HG03066 (cell line): ENCODE data around the gene MLLT3.

Experiments
- ATAC-seq: cut with Tn5 transposase; IDR thresholded peaks from one replicate; pipeline ENCODE4 v1.9.1; 2021; ENCODE audit warnings: low read depth; ENCODE audit not compliant: unreplicated experiment

The MLLT3 gene

GRCh38 chr9:20441166-20441565, 181.1 kb downstream of the MLLT3 start:
- ATAC-seq: no peak

- no peak for ATAC-seq
These were observed 184.8 kb downstream of the MLLT3 start for GRCh38 chr9:20437476-20437875.

- ATAC-seq: no peak
These were observed 185.7 kb downstream of the MLLT3 start for GRCh38 chr9:20436476-20437195.

GRCh38 chr9:20428976-20429375, 193.3 kb downstream of the MLLT3 start:
- ATAC-seq: no peak

- ATAC-seq: no peak
These were observed 194.9 kb downstream of the MLLT3 start for GRCh38 chr9:20427359-20427758.

- peak; percentile 83 for ATAC-seq
These were observed 196.3 kb downstream of the MLLT3 start for GRCh38 chr9:20426019-20426418.

GRCh38 chr9:20419533-20419932, 202.8 kb downstream of the MLLT3 start:
- no peak for ATAC-seq

- ATAC-seq: no peak
These were observed 203.8 kb downstream of the MLLT3 start for GRCh38 chr9:20418485-20418884.

GRCh38 chr9:20417373-20418080, 204.8 kb downstream of the MLLT3 start:
- no peak for ATAC-seq

GRCh38 chr9:20414150-20414549, 208.1 kb downstream of the MLLT3 start:
- no peak for ATAC-seq

- no peak for ATAC-seq
These were observed 212.8 kb downstream of the MLLT3 start for GRCh38 chr9:20409321-20410092.

- no peak for ATAC-seq
These were observed 213.8 kb downstream of the MLLT3 start for GRCh38 chr9:20408513-20408912.

- no peak for ATAC-seq
These were observed 215.3 kb downstream of the MLLT3 start for GRCh38 chr9:20407013-20407412.

- ATAC-seq: no peak
These were observed 216.0 kb downstream of the MLLT3 start for GRCh38 chr9:20406344-20406743.

GRCh38 chr9:20405616-20406015, 216.7 kb downstream of the MLLT3 start:
- ATAC-seq: no peak

- ATAC-seq: no peak
These were observed 217.2 kb downstream of the MLLT3 start for GRCh38 chr9:20405078-20405477.

GRCh38 chr9:20404192-20404813, 218.0 kb downstream of the MLLT3 start:
- ATAC-seq: no peak

GRCh38 chr9:20403346-20403745, 219.0 kb downstream of the MLLT3 start:
- no peak for ATAC-seq

- ATAC-seq: no peak
These were observed 219.9 kb downstream of the MLLT3 start for GRCh38 chr9:20402273-20402875.

GRCh38 chr9:20398536-20399338, 223.6 kb downstream of the MLLT3 start:
- ATAC-seq: no peak
